SW 1271 (cell line): ENCODE results near the gene RCL1.
"Not testable (repeated sequence)": the region's sequence is repeated elsewhere in the genome, so short reads cannot be mapped to it uniquely, and the experiment has no call there.

Experiments used
- DNase-seq, 2 experiments: peaks; one replicate each; lab custom pipeline; 2025; lab: John Stamatoyannopoulos, UW

RCL1 gene

DNA sequence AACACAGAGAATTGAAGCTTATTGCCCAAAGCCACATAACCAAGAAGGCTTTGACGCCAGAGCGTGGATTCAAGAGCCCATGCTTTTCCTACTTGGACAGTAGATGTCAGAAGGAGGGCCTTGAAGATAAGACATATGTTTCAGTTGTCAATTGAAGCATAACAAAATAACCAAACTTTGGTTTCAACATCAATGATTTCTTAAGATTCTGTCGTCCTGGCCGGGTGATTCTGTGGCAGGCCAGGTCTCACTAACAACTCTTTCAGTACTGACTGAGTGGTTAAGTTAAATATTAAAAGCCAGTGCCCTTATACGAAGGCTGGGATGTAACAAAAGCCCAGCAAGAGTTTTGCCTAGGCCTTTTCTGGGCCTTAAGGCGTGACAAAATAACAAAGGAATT lies 94.0 kb downstream of the RCL1 start:
- DNase-seq, result no peak

DNA sequence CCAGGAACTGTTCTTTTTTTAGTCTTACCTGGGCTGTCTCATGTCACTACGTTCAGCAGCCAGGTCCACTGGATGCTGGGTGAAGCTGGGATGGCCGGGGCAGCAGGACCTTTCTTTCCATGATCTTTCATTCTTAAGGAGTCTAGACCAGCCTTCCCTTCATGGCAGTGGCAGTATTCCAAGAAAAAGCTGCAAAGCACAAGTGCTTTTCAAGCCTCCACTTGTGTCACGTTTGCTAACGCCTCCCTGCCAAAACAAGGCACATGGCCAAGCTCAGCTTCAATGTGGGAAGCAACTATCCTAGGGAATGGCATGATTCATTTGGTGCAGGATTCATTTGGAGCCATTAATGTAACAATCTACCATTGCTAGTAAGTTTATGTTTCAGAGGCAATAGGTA lies 94.8 kb downstream of the RCL1 start:
- DNase-seq, result no peak

DNA sequence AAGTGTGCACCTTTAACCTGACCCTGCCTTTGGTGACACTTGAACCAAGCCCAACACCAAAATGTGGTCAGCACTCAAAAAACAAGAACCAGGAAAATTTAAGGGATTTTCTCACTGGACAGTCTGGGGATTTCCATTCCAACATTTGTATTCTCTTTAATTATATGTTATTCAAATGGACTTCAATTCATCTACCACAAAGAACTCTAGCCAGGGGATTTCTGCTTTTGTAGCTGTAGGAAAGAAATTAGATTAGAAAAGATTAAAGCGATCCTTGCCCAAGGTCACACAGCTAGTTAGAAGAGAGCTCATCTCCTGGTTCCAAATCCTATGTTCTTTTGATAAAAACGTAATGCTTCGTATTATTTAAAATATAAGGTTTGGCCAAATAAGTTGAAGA lies 97.5 kb downstream of the RCL1 start:
- DNase-seq, result no peak

DNA sequence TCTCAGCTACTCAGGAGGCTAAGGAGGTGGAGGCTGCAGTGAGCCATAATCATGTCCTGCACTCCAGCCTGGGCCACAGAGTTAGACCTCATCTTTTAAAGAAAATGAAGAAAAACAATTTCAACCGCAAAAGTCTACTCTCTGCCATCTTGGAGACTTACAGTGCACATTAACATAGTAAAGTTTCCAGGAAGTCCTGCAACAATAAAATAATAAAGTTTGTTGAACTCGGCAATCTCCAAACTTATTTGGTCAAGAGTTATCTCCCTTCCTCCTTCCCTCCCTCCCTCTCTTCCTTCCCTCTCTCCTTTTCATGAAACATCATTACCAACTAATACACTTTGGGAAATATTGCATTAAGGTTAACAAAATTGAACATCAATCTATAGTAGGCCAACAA lies 98.2 kb downstream of the RCL1 start:
- no peak for DNase-seq

DNA sequence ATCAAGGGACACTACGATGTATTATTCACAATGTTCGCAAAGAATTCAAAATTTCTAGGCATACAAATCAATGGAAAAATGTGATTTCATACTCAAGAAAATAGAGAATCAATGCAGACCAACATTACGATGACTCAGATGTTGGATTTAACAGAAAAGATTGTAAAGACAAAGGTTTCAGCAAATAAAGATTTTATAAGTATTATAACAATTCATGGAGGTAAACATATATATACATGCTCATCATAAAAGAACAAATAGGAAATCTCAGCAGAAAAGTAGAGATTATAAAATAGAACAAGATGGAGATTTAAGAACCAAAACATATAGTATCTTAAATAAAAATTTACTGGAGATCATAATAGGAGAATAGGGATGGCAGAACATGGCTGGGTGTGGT lies 98.9 kb downstream of the RCL1 start:
- DNase-seq, result no peak

DNA sequence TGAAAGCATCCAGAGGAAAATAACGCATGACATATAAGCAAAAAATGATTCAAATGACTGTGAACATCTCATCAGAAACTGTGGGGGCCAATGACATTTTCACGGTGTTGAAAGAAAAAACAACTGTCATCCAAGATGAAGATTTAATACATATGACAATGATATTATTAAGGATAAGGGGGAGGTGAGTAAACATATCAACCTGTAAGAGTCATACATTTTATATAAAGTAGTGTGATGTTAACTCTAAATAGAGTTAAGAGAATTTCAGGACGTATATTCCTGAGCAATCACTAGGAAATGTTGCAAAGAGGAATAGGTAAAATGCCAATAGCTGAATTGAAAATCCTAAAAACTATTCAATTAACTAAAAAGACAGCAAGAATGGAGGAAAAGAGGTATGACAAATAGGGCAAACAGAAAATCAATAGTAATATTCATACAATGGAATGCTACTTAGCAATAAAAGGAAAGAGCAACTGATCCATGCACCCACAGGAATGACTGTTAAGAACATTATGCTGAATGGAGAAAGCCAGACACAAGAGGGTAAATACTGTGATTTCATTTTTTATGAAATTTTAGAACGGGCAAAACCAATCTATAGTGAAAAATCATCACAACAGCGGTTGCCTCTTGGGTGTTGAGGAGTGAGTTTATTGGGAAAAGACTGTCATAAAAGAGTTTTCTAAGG lies 99.9 kb downstream of the RCL1 start:
- no peak for DNase-seq

DNA sequence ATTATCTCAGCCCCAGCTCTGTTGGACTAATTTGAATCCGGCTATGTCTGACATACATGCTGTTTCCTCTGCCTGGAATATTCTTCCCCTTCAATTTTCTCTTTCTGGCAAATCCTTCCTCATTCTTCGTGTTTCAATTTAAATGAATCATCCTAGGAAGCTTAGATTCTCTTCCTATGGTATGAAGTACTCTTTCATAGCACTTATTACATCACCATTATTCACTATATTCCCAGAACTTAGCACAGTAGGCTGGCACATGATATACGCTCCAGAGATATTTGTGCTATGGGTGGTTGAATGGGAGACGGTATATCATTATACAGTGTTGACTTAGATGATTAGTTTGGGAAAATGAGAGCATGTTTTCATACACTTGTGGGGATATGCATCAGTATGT lies 101.3 kb downstream of the RCL1 start:
- no peak for DNase-seq

DNA sequence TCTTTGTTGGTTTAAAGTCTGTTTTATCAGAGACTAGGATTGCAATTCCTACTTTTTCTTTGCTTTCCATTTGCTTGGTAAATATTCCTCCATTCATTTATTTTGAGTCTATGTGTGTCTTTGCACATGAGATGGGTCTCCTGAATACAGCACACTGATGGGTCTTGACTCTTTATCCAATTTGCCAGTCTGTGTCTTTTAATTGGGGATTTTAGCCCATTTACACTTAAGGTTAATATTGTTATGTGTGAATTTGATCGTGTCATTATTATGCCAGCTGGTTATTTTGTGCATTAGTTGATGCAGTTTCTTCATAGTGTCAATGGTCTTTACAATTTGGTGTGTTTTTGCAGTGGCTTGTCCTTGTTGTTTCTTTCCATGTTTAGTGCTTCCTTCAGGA lies 107.1 kb downstream of the RCL1 start:
- not testable (repeated sequence) for DNase-seq

DNA sequence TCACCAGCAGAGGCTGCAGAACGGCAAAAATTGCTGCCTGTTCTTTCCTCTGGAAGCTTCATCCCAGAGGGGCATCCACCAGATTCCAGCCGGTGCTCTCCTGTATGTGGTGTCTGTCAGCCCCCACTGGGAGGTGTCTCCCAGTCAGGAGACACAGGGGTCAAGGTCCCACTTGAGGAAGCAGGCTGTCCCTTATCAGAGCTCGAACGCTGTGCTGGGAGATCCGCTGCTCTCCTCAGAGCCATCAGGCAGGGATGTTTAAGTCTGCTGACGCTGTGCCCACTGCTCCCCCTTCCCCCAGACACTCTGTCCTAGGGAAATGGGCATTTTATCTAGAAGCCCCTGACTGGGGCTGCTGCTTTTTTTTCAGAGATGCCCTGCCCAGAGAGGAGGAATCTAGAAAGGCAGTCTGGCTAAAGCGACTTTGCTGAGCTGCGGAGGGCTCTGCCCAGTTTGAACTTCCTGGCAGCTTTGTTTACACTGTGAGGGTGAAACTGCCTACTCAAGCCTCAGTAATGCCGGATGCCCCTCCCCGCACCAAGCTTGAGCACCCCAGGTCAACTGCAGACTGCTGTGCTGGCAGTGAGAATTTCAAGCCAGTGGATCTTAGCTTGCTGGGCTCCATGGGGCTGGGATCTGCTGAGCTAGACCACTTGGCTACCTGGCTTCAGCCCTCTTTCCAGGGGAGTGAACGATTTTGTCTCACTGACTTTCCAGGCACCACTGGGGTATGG lies 108.8 kb downstream of the RCL1 start:
- not testable (repeated sequence) for DNase-seq

DNA sequence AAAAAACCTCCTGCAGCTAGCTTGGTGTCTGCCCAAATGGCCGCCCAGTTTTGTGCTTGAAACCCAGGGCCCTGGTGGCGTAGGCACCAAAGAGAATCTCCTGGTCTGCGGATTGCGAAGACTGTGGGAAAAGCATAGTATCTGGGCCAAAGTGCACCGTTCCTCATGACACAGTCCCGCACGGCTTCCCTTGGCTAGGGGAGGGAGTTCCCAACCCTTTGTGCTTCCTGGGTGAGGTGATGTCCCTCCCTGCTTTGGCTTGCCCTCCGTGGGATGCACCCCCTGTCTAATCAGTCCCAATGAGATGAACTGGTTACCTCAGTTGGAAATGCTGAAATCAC lies 109.4 kb downstream of the RCL1 start:
- DNase-seq, result no peak

DNA sequence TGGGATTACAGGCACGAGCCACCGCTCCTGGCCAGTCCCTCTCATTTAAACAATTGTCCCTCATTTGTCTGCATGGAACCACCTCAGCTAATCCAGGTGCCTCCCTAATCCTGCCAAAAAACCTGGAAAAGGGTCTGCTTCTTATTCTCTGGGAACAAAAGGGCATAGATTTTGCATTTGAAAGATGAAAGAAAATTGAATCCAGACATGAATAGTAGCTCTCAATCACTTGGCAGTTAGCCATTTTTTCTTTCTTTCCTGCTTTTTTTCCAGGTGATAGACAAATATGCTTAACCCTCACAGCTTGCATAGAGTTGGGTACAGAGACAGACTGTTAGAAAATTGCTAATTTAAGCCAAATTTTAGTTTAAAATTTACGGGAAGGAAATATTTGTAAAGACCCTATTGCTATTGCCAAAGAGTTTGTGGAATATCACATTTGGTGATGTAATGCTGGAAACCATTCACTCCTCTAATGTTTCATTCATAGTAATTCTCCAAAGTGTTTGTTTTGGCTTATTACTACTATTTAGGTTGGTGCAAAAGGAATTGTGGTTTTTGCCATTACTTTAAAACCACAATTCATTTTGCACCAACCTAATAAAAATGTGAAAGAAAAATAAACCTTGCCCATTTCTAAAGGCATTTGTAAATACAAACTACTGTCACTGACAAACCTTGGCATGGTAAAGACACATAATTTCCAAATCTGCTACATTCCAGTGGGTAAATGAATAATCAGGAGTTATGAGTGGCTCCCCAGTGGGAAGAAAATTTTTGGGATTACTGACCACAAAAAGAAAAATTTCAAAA lies 111.8 kb downstream of the RCL1 start:
- no peak for DNase-seq

DNA sequence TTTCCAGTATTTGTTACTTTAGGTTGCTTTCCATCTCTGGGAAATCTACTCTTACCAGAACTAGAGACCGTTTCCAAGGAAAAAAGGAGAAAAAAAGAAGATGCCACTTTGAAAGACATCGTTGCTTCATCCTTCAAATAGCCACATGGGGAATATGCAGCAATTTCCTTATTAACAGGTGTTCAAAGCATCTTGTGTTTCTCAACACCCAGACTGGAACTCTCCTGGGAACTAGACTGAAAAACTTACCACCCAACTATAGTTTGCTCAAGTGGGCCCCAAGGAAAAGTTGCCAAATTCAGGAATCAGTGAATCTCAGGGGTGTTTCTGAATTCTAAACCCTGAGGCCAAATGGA lies 112.4 kb downstream of the RCL1 start:
- DNase-seq, result no peak
